Central memory CD8-positive, alpha-beta T cell (primary cell): ENCODE measurements around the gene MRPL22.
"Not testable (repeated sequence)": the region's sequence is repeated elsewhere in the genome, so short reads cannot be mapped to it uniquely, and the experiment has no call there.

Experiments
- ATAC-seq: fragments of 150-1000 bp; cut with Tn5 transposase; replicated peaks from 2 replicates; pipeline ENCODE4 v1.10.0; 2022; ENCODE audit warnings: mild to moderate bottlenecking, moderate FRiP score, moderate number of reproducible peaks; ENCODE audit not compliant: poor library complexity, severe bottlenecking; ENCODE audit errors: extremely low read depth
- DNase-seq, 2 donors: peaks; one replicate each; pipeline ENCODE4 v3.0.0; 2021; ENCODE audit warnings: low spot score in 2 of 2
- H3K27ac Mint-ChIP-seq: one replicate; pipeline ENCODE4 v1.8.0; 2022; ENCODE audit warnings: low read depth, mild to moderate bottlenecking, moderate library complexity, mixed read lengths
- H3K27me3 Mint-ChIP-seq: one replicate; pipeline ENCODE4 v1.8.0; 2022; ENCODE audit warnings: mixed read lengths
- H3K36me3 Mint-ChIP-seq: one replicate; pipeline ENCODE4 v1.8.0; 2022; ENCODE audit warnings: mild to moderate bottlenecking, moderate library complexity, mixed read lengths; ENCODE audit not compliant: insufficient read depth
- H3K4me1 Mint-ChIP-seq: one replicate; pipeline ENCODE4 v1.8.0; 2022; ENCODE audit warnings: mixed read lengths
- H3K4me3 Mint-ChIP-seq: one replicate; pipeline ENCODE4 v1.8.0; 2022; ENCODE audit warnings: mild to moderate bottlenecking, moderate library complexity, mixed read lengths
- H3K9me3 Mint-ChIP-seq: one replicate; pipeline ENCODE4 v1.8.0; 2022; ENCODE audit warnings: mixed read lengths

MRPL22 gene

GRCh38 chr5:154940772-154941620 is at the start of gene MRPL22:
Gene MRPL22 (plus strand): TSS chr5:154941073. CDS start chr5:154941111, 38 bp downstream.
- Mint-ChIP-seq H3K4me1 (peaks cover 32% of the 10 kb centered on the region), H3K27me3 (no peaks in the 10 kb centered on the region), H3K36me3 (peaks cover 15% of the 10 kb centered on the region), H3K27ac (peak within 1 kb of the TSS; percentile 96), H3K4me3 (peak within 1 kb of the TSS; percentile 93), H3K9me3 (no peaks in the 10 kb centered on the region)
- DNase-seq (peak; percentile 89 to 93), ATAC-seq (peak; percentile 71)

- no peak overlapping the region for H3K27ac Mint-ChIP-seq
- no peaks in the 10 kb centered on the region for H3K27me3 Mint-ChIP-seq
- H3K4me3 Mint-ChIP-seq = no peak overlapping the region
- H3K4me1 Mint-ChIP-seq = no peaks in the 10 kb centered on the region
- no peak for DNase-seq
- H3K36me3 Mint-ChIP-seq = peaks cover 55% of the 10 kb centered on the region
- H3K9me3 Mint-ChIP-seq = no peaks in the 10 kb centered on the region
- ATAC-seq = no peak
Observed at GRCh38 chr5:154892369-154892771, 48.5 kb upstream of the MRPL22 start.

DNA sequence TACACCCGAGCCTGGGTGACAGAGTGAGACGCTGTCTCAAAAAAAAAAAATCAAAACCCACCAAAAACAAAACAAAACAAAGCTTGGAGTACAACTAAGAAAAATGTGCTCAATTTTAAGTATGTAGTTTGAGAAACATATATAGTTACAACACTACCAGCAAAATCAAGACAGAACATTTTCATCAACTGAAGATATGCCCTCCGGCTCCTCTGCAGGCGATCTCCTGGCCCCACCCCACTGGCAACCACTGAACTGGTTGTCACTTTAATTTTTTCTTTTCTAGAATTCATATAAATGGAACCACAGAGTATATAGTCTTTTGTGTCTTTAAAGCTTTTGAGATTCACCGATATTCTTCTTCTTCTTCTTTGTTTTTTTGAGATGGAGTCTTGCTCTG is 47.5 kb upstream of the MRPL22 start:
- Mint-ChIP-seq H3K9me3 (no peaks in the 10 kb centered on the region), H3K27me3 (no peaks in the 10 kb centered on the region), H3K36me3 (peaks cover 56% of the 10 kb centered on the region), H3K4me3 (no peak overlapping the region), H3K27ac (no peak overlapping the region), H3K4me1 (no peaks in the 10 kb centered on the region)
- ATAC-seq (no peak), DNase-seq (no peak)

- no peaks in the 10 kb centered on the region for H3K9me3 Mint-ChIP-seq
- DNase-seq = no peak
- peaks cover 55% of the 10 kb centered on the region for H3K36me3 Mint-ChIP-seq
- no peak for ATAC-seq
- H3K27me3 Mint-ChIP-seq = no peaks in the 10 kb centered on the region
- no peak overlapping the region for H3K27ac Mint-ChIP-seq
- no peak overlapping the region for H3K4me3 Mint-ChIP-seq
- H3K4me1 Mint-ChIP-seq = no peaks in the 10 kb centered on the region
Observed at GRCh38 chr5:154895606-154896561, 45.0 kb upstream of the MRPL22 start.

- Mint-ChIP-seq H3K27ac (no peak overlapping the region), H3K36me3 (peaks cover 53% of the 10 kb centered on the region), H3K9me3 (no peaks in the 10 kb centered on the region), H3K4me3 (no peak overlapping the region), H3K4me1 (no peaks in the 10 kb centered on the region), H3K27me3 (no peaks in the 10 kb centered on the region)
- ATAC-seq = no peak
- no peak for DNase-seq
Observed at GRCh38 chr5:154896562-154897165, 44.2 kb upstream of the MRPL22 start.

GRCh38 chr5:154898210-154898609 is 42.7 kb upstream of the MRPL22 start:
- H3K9me3 Mint-ChIP-seq = no peaks in the 10 kb centered on the region
- H3K4me3 Mint-ChIP-seq = no peak overlapping the region
- no peak for ATAC-seq
- no peaks in the 10 kb centered on the region for H3K4me1 Mint-ChIP-seq
- no peaks in the 10 kb centered on the region for H3K27me3 Mint-ChIP-seq
- peaks cover 57% of the 10 kb centered on the region for H3K36me3 Mint-ChIP-seq
- DNase-seq = no peak
- H3K27ac Mint-ChIP-seq = no peak overlapping the region

- Mint-ChIP-seq H3K9me3 (no peaks in the 10 kb centered on the region), H3K36me3 (peaks cover 57% of the 10 kb centered on the region), H3K27me3 (no peaks in the 10 kb centered on the region), H3K27ac (peak overlapping the region; percentile 49), H3K4me1 (no peaks in the 10 kb centered on the region), H3K4me3 (no peak overlapping the region)
- ATAC-seq = no peak
- no peak for DNase-seq
Observed at GRCh38 chr5:154899151-154899816, 41.6 kb upstream of the MRPL22 start.

DNA sequence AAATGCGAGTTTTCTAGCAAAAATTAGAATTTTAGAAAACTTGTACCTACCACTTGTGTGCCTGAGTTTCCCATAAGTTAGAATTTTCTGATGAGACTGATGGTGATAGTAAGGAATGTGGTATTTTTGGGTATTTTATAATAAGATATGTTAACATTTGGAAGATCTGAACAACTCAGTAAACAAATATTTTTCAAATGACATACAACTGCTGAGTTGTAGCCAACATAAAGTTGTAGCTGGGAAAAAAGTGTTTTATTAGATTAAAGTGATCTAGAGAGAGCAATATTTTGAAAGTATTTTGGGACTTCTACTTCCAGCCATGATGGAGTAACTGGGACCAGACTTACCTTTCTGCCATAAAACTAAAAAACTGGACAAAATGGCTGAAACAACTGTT is 40.8 kb upstream of the MRPL22 start:
- Mint-ChIP-seq H3K27ac (no peak overlapping the region), H3K4me3 (no peak overlapping the region), H3K9me3 (no peaks in the 10 kb centered on the region), H3K4me1 (no peaks in the 10 kb centered on the region), H3K27me3 (no peaks in the 10 kb centered on the region), H3K36me3 (peaks cover 61% of the 10 kb centered on the region)
- no peak for ATAC-seq
- DNase-seq = no peak

GRCh38 chr5:154901276-154901675 is 39.6 kb upstream of the MRPL22 start:
- peaks cover 68% of the 10 kb centered on the region for H3K36me3 Mint-ChIP-seq
- no peaks in the 10 kb centered on the region for H3K4me1 Mint-ChIP-seq
- H3K27me3 Mint-ChIP-seq = no peaks in the 10 kb centered on the region
- no peak overlapping the region for H3K27ac Mint-ChIP-seq
- DNase-seq (no peak), ATAC-seq (no peak)
- H3K9me3 Mint-ChIP-seq = no peaks in the 10 kb centered on the region
- no peak overlapping the region for H3K4me3 Mint-ChIP-seq

GRCh38 chr5:154901913-154902312 is 39.0 kb upstream of the MRPL22 start:
- Mint-ChIP-seq H3K27ac (no peak overlapping the region), H3K9me3 (no peaks in the 10 kb centered on the region), H3K27me3 (no peaks in the 10 kb centered on the region), H3K4me1 (no peaks in the 10 kb centered on the region), H3K4me3 (no peak overlapping the region), H3K36me3 (peaks cover 73% of the 10 kb centered on the region)
- ATAC-seq = no peak
- DNase-seq = no peak

DNA sequence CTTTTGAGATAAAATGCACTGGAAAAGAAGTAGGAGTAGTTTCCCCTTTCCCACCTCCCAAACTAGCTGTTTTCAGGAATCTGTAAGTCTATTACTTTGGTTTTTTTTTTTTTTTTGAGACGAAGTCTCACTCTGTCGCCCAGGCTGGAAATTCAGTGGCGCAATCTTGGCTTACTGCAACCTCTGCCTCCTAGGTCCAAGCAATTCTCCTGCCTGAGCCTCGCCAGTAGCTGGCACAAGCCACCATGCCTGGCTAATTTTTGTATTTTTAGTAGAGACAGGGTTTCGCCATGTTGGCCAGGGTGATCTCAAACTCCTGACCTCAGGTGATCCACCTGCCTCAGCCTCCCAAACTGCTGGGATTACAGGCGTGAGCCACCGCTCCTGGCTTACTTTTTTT is 35.3 kb upstream of the MRPL22 start:
- not testable (repeated sequence) for H3K4me1 Mint-ChIP-seq, H3K27ac Mint-ChIP-seq

DNA sequence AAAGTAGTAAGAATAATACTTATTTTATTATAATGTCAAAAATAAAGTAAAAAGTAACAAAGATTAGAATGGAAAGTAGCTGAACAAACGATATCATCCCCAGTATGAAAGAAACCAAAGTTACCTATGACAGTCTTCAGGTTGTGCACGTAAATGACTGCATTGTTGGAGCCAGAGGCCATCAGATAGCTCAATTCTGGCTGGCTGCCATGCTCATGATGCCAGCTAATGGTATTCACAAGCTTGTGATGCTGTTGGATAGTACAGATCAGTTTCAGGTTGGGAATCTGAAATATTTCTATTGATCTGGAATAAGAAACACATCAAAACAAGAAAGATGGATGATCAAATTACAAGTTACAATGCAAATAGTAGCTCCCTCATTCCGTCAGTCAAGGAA is 24.0 kb upstream of the MRPL22 start:
- DNase-seq (no peak), ATAC-seq (no peak)
- Mint-ChIP-seq H3K4me3 (no peak overlapping the region), H3K27ac (no peak overlapping the region), H3K27me3 (no peaks in the 10 kb centered on the region), H3K4me1 (no peaks in the 10 kb centered on the region), H3K9me3 (no peaks in the 10 kb centered on the region), H3K36me3 (peaks cover 39% of the 10 kb centered on the region)

More for the DNA sequence above, 35.3 kb upstream of the MRPL22 start:
- peaks cover 80% of the 10 kb centered on the region for H3K36me3 Mint-ChIP-seq
- ATAC-seq, H3K4me3 Mint-ChIP-seq, H3K27me3 Mint-ChIP-seq, H3K9me3 Mint-ChIP-seq, DNase-seq: not testable (repeated sequence)
